ENCODE measurements around the gene AQP12B. TPM values are rescaled to one million over a fixed set of nuclear protein-coding genes. Genes with fewer than 3 reads are reported as not detected.

The AQP12B gene
- total RNA-seq, 1 experiment from 2014 or later: not detected

- BruUV-seq (replicated peaks): no TSS peak
- CTCF ChIA-PET: interaction anchor here (0.5 kb wide), 1 partner anchor 139 kb away, joined by 3 read pairs; no protein-coding TSS in a partner anchor
- Histone ChIP-seq H3K9me3 (ENCODE audit: low read length) (no peaks in the 10 kb centered on the region), H3K4me1 (ENCODE audit: insufficient read depth, low read length) (no peaks in the 10 kb centered on the region), H2AFZ (ENCODE audit: low read length) (no peak overlapping the region), H3K79me2 (ENCODE audit: low read length) (no peaks in the 10 kb centered on the region), H3K9ac (ENCODE audit: low read length) (no peak overlapping the region), H3K27ac (ENCODE audit: low read length) (no peak overlapping the region), H3K4me3 (ENCODE audit: low read length) (no peak overlapping the region), H4K20me1 (ENCODE audit: low read length) (no peaks in the 10 kb centered on the region), H3K36me3 (ENCODE audit: low read depth, low read length) (no peaks in the 10 kb centered on the region), H3K4me2 (ENCODE audit: low read length) (no peak overlapping the region), H3K9me2 (replicated peaks; ENCODE audit: low read length) (no peaks in the 10 kb centered on the region), H3F3A (ENCODE audit: low read length, unreplicated experiment) (no peaks in the 10 kb centered on the region), H3K27me3 (ENCODE audit: low read length) (peaks cover 64% of the 10 kb centered on the region)
- no peak for DNase-seq
- intact Hi-C loops (cut with micrococcal nuclease): no loop called here
- no peak for ATAC-seq
- TF ChIP-seq EZH2 (IDR thresholded peaks at IDR 0.05; ENCODE audit: low read length, unreplicated experiment): no peak
- TF ChIP-seq EZH2phosphoT487 (IDR thresholded peaks at IDR 0.05; ENCODE audit: borderline replicate concordance, low read length): no peak
- TF ChIP-seq CTCF (conservative IDR thresholded peaks at IDR 0.05; ENCODE audit: low read depth, low read length): no peak
- POLR2A ChIA-PET (ENCODE audit: unreplicated experiment): no interaction called here
Observed at GRCh38 chr2:240704651-240705050, 22.0 kb upstream of the AQP12B start.

DNA sequence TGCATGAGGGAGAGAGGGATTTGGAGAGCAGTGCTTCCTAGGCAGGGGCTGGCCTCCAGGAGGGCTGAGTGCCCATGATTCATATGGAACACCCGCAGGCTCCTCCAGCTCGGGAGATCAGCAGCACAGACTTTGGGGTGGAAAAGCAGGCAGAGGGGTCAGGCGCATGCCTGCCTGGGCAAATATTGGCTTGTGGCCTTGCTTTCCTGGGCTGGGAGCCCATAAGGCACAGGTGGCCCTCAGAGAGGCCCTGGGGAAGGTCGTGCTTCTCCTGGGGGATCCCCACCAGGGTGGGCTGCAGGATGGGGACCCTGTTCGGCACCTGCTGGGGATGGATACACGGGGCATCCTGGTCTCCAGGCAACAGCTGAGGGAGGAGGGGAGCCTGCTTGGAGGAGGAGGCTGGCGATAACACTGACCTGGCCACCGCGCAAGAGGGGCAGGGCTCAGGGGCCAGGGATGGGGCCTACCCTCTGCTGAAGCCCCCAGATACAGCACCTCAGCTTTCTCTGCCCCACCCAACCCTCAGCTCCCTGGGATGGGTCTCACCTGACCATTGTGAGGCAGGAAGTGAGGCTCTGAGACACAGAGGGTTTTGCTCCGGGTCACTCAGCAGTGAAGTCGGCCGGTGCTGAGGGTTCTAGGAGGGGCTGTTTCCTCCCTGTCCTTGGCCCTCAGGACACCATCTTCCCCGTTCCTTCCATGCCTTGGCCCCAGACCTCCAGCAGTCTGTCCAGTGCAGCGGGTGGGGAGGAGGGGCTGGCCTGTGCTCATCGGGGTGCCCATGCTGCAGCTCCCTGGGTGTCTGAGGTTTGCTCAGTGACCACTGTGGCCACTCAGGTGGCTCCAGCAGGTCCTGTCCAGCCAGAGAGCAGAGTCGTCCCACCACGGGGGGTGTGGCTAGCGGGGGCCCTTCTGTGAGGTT is 21.0 kb upstream of the AQP12B start:
- ChIA-PET CTCF (interaction anchor here (0.5 kb wide), 1 partner anchor 138 kb away, joined by 3 read pairs; no protein-coding TSS in a partner anchor), POLR2A (ENCODE audit: unreplicated experiment) (no interaction called here)
- intact Hi-C loops (cut with micrococcal nuclease): no loop called here
- Histone ChIP-seq H3K27ac (ENCODE audit: low read length) (no peak overlapping the region), H3F3A (ENCODE audit: low read length, unreplicated experiment) (no peaks in the 10 kb centered on the region), H3K4me3 (ENCODE audit: low read length) (no peak overlapping the region), H3K27me3 (ENCODE audit: low read length) (peaks cover 54% of the 10 kb centered on the region), H3K36me3 (ENCODE audit: low read depth, low read length) (no peaks in the 10 kb centered on the region), H3K4me1 (ENCODE audit: insufficient read depth, low read length) (no peaks in the 10 kb centered on the region), H4K20me1 (ENCODE audit: low read length) (no peaks in the 10 kb centered on the region), H3K4me2 (ENCODE audit: low read length) (no peak overlapping the region), H3K9me2 (replicated peaks; ENCODE audit: low read length) (no peaks in the 10 kb centered on the region), H2AFZ (ENCODE audit: low read length) (no peak overlapping the region), H3K79me2 (ENCODE audit: low read length) (no peaks in the 10 kb centered on the region), H3K9ac (ENCODE audit: low read length) (no peak overlapping the region), H3K9me3 (ENCODE audit: low read length) (no peaks in the 10 kb centered on the region)
- BruUV-seq (replicated peaks): no TSS peak
- TF ChIP-seq CTCF (conservative IDR thresholded peaks at IDR 0.05; ENCODE audit: low read depth, low read length): no peak
- TF ChIP-seq EZH2phosphoT487 (IDR thresholded peaks at IDR 0.05; ENCODE audit: borderline replicate concordance, low read length): no peak
- no peak for TF ChIP-seq EZH2 (IDR thresholded peaks at IDR 0.05; ENCODE audit: low read length, unreplicated experiment)
- ATAC-seq (no peak), DNase-seq (no peak)

- H3K27ac ChIP-seq (ENCODE audit: low read length): no peak overlapping the region
- no peaks in the 10 kb centered on the region for H3K4me1 ChIP-seq (ENCODE audit: insufficient read depth, low read length)
- H3K4me2 ChIP-seq (ENCODE audit: low read length): no peak overlapping the region
- H3K4me3 ChIP-seq (ENCODE audit: low read length): no peak overlapping the region
- H2AFZ ChIP-seq (ENCODE audit: low read length): no peak overlapping the region
- no peaks in the 10 kb centered on the region for H4K20me1 ChIP-seq (ENCODE audit: low read length)
- no peak overlapping the region for H3K9ac ChIP-seq (ENCODE audit: low read length)
- H3K27me3 ChIP-seq (ENCODE audit: low read length): peaks cover 44% of the 10 kb centered on the region
- ATAC-seq (no peak), DNase-seq (no peak)
- POLR2A ChIA-PET (ENCODE audit: unreplicated experiment): no interaction called here
- no peaks in the 10 kb centered on the region for H3K9me3 ChIP-seq (ENCODE audit: low read length)
- intact Hi-C loops (cut with micrococcal nuclease): no loop called here
- H3K36me3 ChIP-seq (ENCODE audit: low read depth, low read length): no peaks in the 10 kb centered on the region
- H3F3A ChIP-seq (ENCODE audit: low read length, unreplicated experiment): no peaks in the 10 kb centered on the region
- H3K79me2 ChIP-seq (ENCODE audit: low read length): no peaks in the 10 kb centered on the region
- CTCF ChIA-PET: no interaction called here
- H3K9me2 ChIP-seq (replicated peaks; ENCODE audit: low read length): no peaks in the 10 kb centered on the region
- TF ChIP-seq EZH2phosphoT487 (IDR thresholded peaks at IDR 0.05; ENCODE audit: borderline replicate concordance, low read length): no peak
- no peak for TF ChIP-seq CTCF (conservative IDR thresholded peaks at IDR 0.05; ENCODE audit: low read depth, low read length)
- no peak for TF ChIP-seq EZH2 (IDR thresholded peaks at IDR 0.05; ENCODE audit: low read length, unreplicated experiment)
- no TSS peak for BruUV-seq (replicated peaks)
Observed at GRCh38 chr2:240702640-240703011, 19.9 kb upstream of the AQP12B start.
